H9 (cell line): ENCODE results near the gene DAPK1. TPM values are rescaled to one million over a fixed set of nuclear protein-coding genes. Genes with fewer than 3 reads are reported as not detected.

Experiments used
- DNase-seq: peaks from one replicate; pipeline ENCODE4 v3.0.0-alpha.2; 2017
- H2AFZ ChIP-seq: one replicate; pipeline ENCODE4 v1.6.1; 2013; ENCODE audit warnings: mild to moderate bottlenecking, low read length, control low read depth, moderate library complexity
- H2AK5ac ChIP-seq: 2 replicates; pipeline ENCODE4 v1.6.1; 2013; ENCODE audit warnings: low read length, control low read depth, mixed read lengths; ENCODE audit not compliant: insufficient read length
- H2BK120ac ChIP-seq: one replicate; pipeline ENCODE4 v1.6.1; 2013; ENCODE audit warnings: low read depth, mild to moderate bottlenecking, low read length, control low read depth, inconsistent platforms; ENCODE audit not compliant: poor library complexity, severe bottlenecking
- H2BK12ac ChIP-seq: 2 replicates; pipeline ENCODE4 v1.6.1; 2013; ENCODE audit warnings: low read length, control low read depth, mixed read lengths, low read depth; ENCODE audit not compliant: insufficient read length
- H2BK15ac ChIP-seq: 2 replicates; pipeline ENCODE4 v1.6.1; 2013; ENCODE audit warnings: low read depth, low read length, control low read depth
- H2BK20ac ChIP-seq: one replicate; pipeline ENCODE4 v1.6.1; 2013; ENCODE audit warnings: low read depth, mild to moderate bottlenecking, low read length, control low read depth, inconsistent platforms; ENCODE audit not compliant: poor library complexity, severe bottlenecking
- H2BK5ac ChIP-seq: 2 replicates; pipeline ENCODE4 v1.6.1; 2013; ENCODE audit warnings: low read length, control low read depth, mixed read lengths; ENCODE audit not compliant: insufficient read length
- H3K14ac ChIP-seq: 2 replicates; pipeline ENCODE4 v1.6.1; 2013; ENCODE audit warnings: low read length, control low read depth; ENCODE audit not compliant: insufficient read depth
- H3K18ac ChIP-seq: 2 replicates; pipeline ENCODE4 v1.6.1; 2013; ENCODE audit warnings: low read depth, mild to moderate bottlenecking, mixed read lengths, low read length, control low read depth; ENCODE audit not compliant: insufficient read length
- H3K23ac ChIP-seq: 2 replicates; pipeline ENCODE4 v1.6.1; 2013; ENCODE audit warnings: low read length, control low read depth, mixed read lengths, low read depth; ENCODE audit not compliant: insufficient read length
- H3K23me2 ChIP-seq: 2 replicates; pipeline ENCODE4 v1.6.1; 2013; ENCODE audit warnings: low read depth, mild to moderate bottlenecking, mixed read lengths, low read length, control low read depth; ENCODE audit not compliant: insufficient read length, poor library complexity, severe bottlenecking
- H3K27ac ChIP-seq: 2 replicates; pipeline ENCODE4 v1.5.1; 2013; ENCODE audit warnings: low read length, control low read depth, mixed read lengths, low read depth; ENCODE audit not compliant: insufficient read length
- H3K27me3 ChIP-seq: 2 replicates; pipeline ENCODE4 v1.6.1; 2013; ENCODE audit warnings: low read length, control low read depth, inconsistent platforms; ENCODE audit not compliant: insufficient read depth
- H3K4ac ChIP-seq: 2 replicates; pipeline ENCODE4 v1.6.1; 2013; ENCODE audit warnings: low read depth, mild to moderate bottlenecking, control low read depth, inconsistent platforms, low read length, moderate library complexity
- H3K4me1 ChIP-seq: 2 replicates; pipeline ENCODE4 v1.6.1; 2013; ENCODE audit warnings: low read length, control low read depth, inconsistent platforms; ENCODE audit not compliant: insufficient read depth
- H3K4me2 ChIP-seq: 2 replicates; pipeline ENCODE4 v1.6.1; 2013; ENCODE audit warnings: low read length, control low read depth, mixed read lengths; ENCODE audit not compliant: insufficient read length, insufficient read depth
- H3K56ac ChIP-seq: 2 replicates; pipeline ENCODE4 v1.6.1; 2013; ENCODE audit warnings: low read depth, mild to moderate bottlenecking, mixed read lengths, low read length, control low read depth; ENCODE audit not compliant: insufficient read length
- H3K79me1 ChIP-seq: 2 replicates; pipeline ENCODE4 v1.6.1; 2013; ENCODE audit warnings: low read depth, mild to moderate bottlenecking, moderate library complexity, low read length, control low read depth, inconsistent platforms; ENCODE audit not compliant: insufficient read depth, poor library complexity, severe bottlenecking
- H3K79me2 ChIP-seq: 2 replicates; pipeline ENCODE4 v1.6.1; 2013; ENCODE audit warnings: low read length, control low read depth, inconsistent platforms; ENCODE audit not compliant: insufficient read depth
- H3K9ac ChIP-seq: 2 replicates; pipeline ENCODE4 v1.6.1; 2013; ENCODE audit warnings: low read length, control low read depth, mixed read lengths; ENCODE audit not compliant: insufficient read length; ENCODE audit errors: extremely low read depth
- H3K9me3 ChIP-seq: one replicate; pipeline ENCODE4 v1.6.1; 2013; ENCODE audit warnings: low read depth, low read length, inconsistent platforms; ENCODE audit not compliant: control insufficient read depth
- H3T11ph ChIP-seq: one replicate; pipeline ENCODE4 v1.6.1; 2013; ENCODE audit warnings: mild to moderate bottlenecking, low read length, control low read depth, inconsistent platforms
- H4K20me1 ChIP-seq: one replicate; pipeline ENCODE4 v1.6.1; 2013; ENCODE audit not compliant: control insufficient read depth, insufficient read length, insufficient read depth
- H4K5ac ChIP-seq: 2 replicates; pipeline ENCODE4 v1.6.1; 2013; ENCODE audit warnings: low read depth, mild to moderate bottlenecking, mixed read lengths, low read length, control low read depth; ENCODE audit not compliant: insufficient read length
- H4K8ac ChIP-seq: replicated peaks from 2 replicates; pipeline ENCODE4 v1.6.1; 2013; ENCODE audit warnings: low read length, control low read depth, mixed read lengths, low read depth; ENCODE audit not compliant: insufficient read length
- H4K91ac ChIP-seq: 2 replicates; pipeline ENCODE4 v1.6.1; 2013; ENCODE audit warnings: low read depth, mild to moderate bottlenecking, moderate library complexity, mixed read lengths, low read length, control low read depth; ENCODE audit not compliant: insufficient read length
- H3K27ac Mint-ChIP-seq, 3 experiments: 2 replicates in 2 of 3; 3 replicates in 1 of 3; pipeline ENCODE4 v1.8.0; 2020 to 2021; ENCODE audit warnings: mixed read lengths in 3 of 3, mild to moderate bottlenecking in 1 of 3, moderate library complexity in 1 of 3
- H3K27me3 Mint-ChIP-seq: 2 replicates; pipeline ENCODE4 v1.8.0; 2021; ENCODE audit warnings: low read depth, mild to moderate bottlenecking, moderate library complexity, mixed read lengths
- H3K36me3 Mint-ChIP-seq, 3 experiments: 2 replicates in 2 of 3; 3 replicates in 1 of 3; pipeline ENCODE4 v1.8.0; 2020 to 2021; ENCODE audit warnings: low read depth in 3 of 3, mixed read lengths in 3 of 3; ENCODE audit not compliant: insufficient read depth in 1 of 3
- H3K4me1 Mint-ChIP-seq, 2 experiments: 2 replicates each; pipeline ENCODE4 v1.8.0; 2020; ENCODE audit warnings: mixed read lengths in 2 of 2
- H3K4me3 Mint-ChIP-seq, 2 experiments: 2 replicates in 1 of 2; 3 replicates in 1 of 2; pipeline ENCODE4 v1.8.0; 2020 to 2021; ENCODE audit warnings: mild to moderate bottlenecking in 2 of 2, mixed read lengths in 2 of 2, moderate library complexity in 1 of 2
- H3K9me3 Mint-ChIP-seq, 2 experiments: 2 replicates in 1 of 2; 3 replicates in 1 of 2; pipeline ENCODE4 v1.8.0; 2020; ENCODE audit warnings: mild to moderate bottlenecking in 2 of 2, mixed read lengths in 2 of 2, moderate library complexity in 1 of 2
- WGBS: extraction: QIAGEN DNeasy Blood & Tissue Kit; methylation state at CpG from one replicate; pipeline ENCODE4 v1.1.7; 2013; ENCODE audit warnings: missing lambda C conversion rate, low lambda C conversion rate, mixed read lengths; ENCODE audit not compliant: insufficient read length; ENCODE audit errors: extremely low coverage; 5-methylcytosine and 5-hydroxymethylcytosine counted together
- total RNA-seq: library from RNA; stranded (reverse); gene quantifications from 2 replicates; pipeline ENCODE4 v1.2.1, GENCODE V29; 2021
- TF ChIP-seq, protein P1 (sequence below): fragments of 200-600 bp; sonication (generic); conservative IDR thresholded peaks from 3 replicates; pipeline ENCODE4 v1.8.0; 2021; ENCODE audit warnings: antibody characterized with exemption, mild to moderate bottlenecking

The DAPK1 gene
- total RNA-seq, 1 experiment from 2014 or later: 79.4 TPM

DNA sequence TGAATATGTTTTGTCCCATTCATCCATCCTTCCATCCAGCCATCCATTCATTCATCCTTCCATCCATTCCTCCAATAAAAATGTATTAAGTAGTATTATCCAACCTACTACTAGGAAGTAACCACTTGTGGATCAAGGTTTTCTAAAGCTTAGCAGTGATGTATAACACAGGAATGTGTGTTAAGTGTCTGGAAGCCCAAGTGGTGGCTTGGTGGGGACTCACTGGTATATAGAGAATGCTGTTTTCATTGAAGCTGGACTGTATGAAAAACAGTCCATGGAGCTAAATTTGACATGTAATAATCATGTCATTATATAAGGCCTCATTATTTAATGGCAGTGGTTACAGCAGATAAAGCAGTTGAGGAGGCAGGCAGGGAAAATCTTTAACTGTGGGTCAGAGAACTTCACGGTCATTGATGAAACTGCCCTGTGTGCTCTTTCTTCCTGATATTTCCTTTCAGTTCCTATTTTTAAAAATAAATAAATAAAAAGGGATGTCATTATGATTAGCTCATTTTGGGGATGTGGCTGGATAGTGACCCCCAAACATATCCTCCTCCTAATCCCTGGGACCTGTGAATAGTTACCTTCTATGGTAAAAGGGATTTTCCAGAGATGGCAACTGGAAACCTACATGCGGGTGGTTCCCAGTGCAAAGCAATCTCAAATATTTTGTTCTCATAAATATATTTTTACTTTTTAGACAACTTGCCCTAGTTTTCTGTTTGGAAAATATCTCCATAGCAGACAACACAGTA, 82.3 kb downstream of the DAPK1 start:
- Histone ChIP-seq H3K4me2 (no peak overlapping the region), H4K5ac (no peak overlapping the region), H3T11ph (no peak overlapping the region), H2BK120ac (no peak overlapping the region), H3K23me2 (no peaks in the 10 kb centered on the region), H3K18ac (no peak overlapping the region), H4K91ac (no peak overlapping the region), H4K8ac (no peak overlapping the region), H2BK15ac (no peak overlapping the region), H3K9ac (no peak overlapping the region), H2AFZ (no peak overlapping the region), H3K9me3 (no peaks in the 10 kb centered on the region), H3K23ac (no peak overlapping the region), H3K56ac (no peak overlapping the region), H3K4ac (no peak overlapping the region), H4K20me1 (peaks cover 2% of the 10 kb centered on the region), H3K79me2 (peaks cover 4% of the 10 kb centered on the region; the same call in 1 of the 2 replicates), H3K27ac (no peak overlapping the region), H2BK12ac (no peak overlapping the region), H3K79me1 (no peaks in the 10 kb centered on the region), H2BK5ac (no peak overlapping the region), H3K14ac (no peak overlapping the region), H3K4me1 (peaks cover 4% of the 10 kb centered on the region; the same call in 1 of the 2 replicates), H2AK5ac (no peak overlapping the region), H3K27me3 (no peaks in the 10 kb centered on the region), H2BK20ac (no peak overlapping the region)
- H3K4me3 Mint-ChIP-seq: no peak overlapping the region
- no peak overlapping the region for H3K27ac Mint-ChIP-seq
- H3K27me3 Mint-ChIP-seq: no peaks in the 10 kb centered on the region
- TF ChIP-seq, protein P1, sequence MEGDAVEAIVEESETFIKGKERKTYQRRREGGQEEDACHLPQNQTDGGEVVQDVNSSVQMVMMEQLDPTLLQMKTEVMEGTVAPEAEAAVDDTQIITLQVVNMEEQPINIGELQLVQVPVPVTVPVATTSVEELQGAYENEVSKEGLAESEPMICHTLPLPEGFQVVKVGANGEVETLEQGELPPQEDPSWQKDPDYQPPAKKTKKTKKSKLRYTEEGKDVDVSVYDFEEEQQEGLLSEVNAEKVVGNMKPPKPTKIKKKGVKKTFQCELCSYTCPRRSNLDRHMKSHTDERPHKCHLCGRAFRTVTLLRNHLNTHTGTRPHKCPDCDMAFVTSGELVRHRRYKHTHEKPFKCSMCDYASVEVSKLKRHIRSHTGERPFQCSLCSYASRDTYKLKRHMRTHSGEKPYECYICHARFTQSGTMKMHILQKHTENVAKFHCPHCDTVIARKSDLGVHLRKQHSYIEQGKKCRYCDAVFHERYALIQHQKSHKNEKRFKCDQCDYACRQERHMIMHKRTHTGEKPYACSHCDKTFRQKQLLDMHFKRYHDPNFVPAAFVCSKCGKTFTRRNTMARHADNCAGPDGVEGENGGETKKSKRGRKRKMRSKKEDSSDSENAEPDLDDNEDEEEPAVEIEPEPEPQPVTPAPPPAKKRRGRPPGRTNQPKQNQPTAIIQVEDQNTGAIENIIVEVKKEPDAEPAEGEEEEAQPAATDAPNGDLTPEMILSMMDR: no peak
- H3K4me1 Mint-ChIP-seq: peaks cover 8 to 11% of the 10 kb centered on the region in 2 experiments
- WGBS: no CpG with 5 or more reads among the region's 2 CpGs
- no peak for DNase-seq
- H3K9me3 Mint-ChIP-seq: no peaks in the 10 kb centered on the region
- H3K36me3 Mint-ChIP-seq: no peaks in the 10 kb centered on the region; a peak in 2 of 7 replicates
